Vagina (tissue), 2 donors: Measurements from ENCODE around the gene PPP1R14B. TPM values are rescaled to one million over a fixed set of nuclear protein-coding genes. Genes with fewer than 3 reads are reported as not detected.

Experiments
- DNase-seq, 2 donors: peaks; one replicate each; pipeline ENCODE4 v3.0.0-alpha.2; 2017; ENCODE audit errors: extremely low spot score in 2 of 2
- H3K27ac ChIP-seq: fragments of 200-600 bp; sonication (generic); one replicate; pipeline ENCODE4 v1.5.1; 2019
- H3K27me3 ChIP-seq: fragments of 200-600 bp; sonication (generic); one replicate; pipeline ENCODE4 v1.5.1; 2019
- H3K36me3 ChIP-seq, 2 donors: fragments of 200-600 bp; sonication (generic); one replicate each; pipeline ENCODE4 v1.5.1; 2017 to 2019
- H3K4me1 ChIP-seq: fragments of 200-600 bp; sonication (generic); one replicate; pipeline ENCODE4 v1.5.1; 2019
- H3K4me3 ChIP-seq, 2 donors: fragments of 200-600 bp; sonication (generic); 1 replicate in 1 of 2; 2 replicates in 1 of 2; pipeline ENCODE4 v1.5.1; 2016 to 2019
- H3K9me3 ChIP-seq: fragments of 200-600 bp; sonication (generic); one replicate; pipeline ENCODE4 v1.5.1; 2019
- POLR2A ChIP-seq, 2 donors: fragments of 450-650 bp; IDR thresholded peaks; one replicate each; pipeline ENCODE4 v1.6.1; 2017; ENCODE audit warnings: antibody characterized with exemption in 2 of 2, mild to moderate bottlenecking in 2 of 2, moderate library complexity in 2 of 2
- POLR2AphosphoS5 ChIP-seq, 2 donors: sonication (generic); formaldehyde crosslinking; IDR thresholded peaks; one replicate each; pipeline ENCODE4 v1.9.0; 2017; ENCODE audit warnings: antibody characterized with exemption in 2 of 2, mild to moderate bottlenecking in 2 of 2, low read depth in 1 of 2; ENCODE audit not compliant: insufficient read depth in 1 of 2
- intact Hi-C: fragments of 100-400 bp; cut with DNase I; formaldehyde crosslinking; loops from one replicate; pipeline ENCODE4 v1.15.1; 2023
- total RNA-seq: library from RNA; depleted of rRNA; stranded (reverse); fragments of >200 nt; gene quantifications from one replicate; pipeline ENCODE4 v1.2.3, GENCODE V29; 2016
- TF ChIP-seq, protein P1 (sequence below), 3 experiments: fragments of 450-650 bp in 2 of 3; fragments of 200-600 bp in 1 of 3; sonication (generic) in 1 of 3; IDR thresholded peaks; one replicate each; pipeline ENCODE4 v1.5.1; 2017 to 2019; ENCODE audit warnings: antibody characterized with exemption in 3 of 3, mild to moderate bottlenecking in 2 of 3, moderate library complexity in 2 of 3

PPP1R14B gene
- total RNA-seq, 1 donor from 2014 or later, result 85.2 TPM

DNA sequence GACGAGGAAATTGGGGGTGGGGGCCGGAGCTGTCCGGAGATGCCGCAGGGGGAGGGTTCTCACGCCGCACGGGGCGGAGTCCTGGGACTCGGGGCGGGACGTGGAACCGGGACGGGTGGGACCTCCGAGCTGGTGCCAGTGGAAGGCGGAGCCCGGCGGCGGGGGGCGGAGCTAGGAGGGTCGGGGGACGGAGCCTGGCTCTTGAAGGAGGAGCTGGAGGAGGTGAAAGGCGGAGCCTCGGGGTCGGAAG lies 5.6 kb downstream of the PPP1R14B start:
- H3K4me1 ChIP-seq, result peaks cover 61% of the 10 kb centered on the region
- no peaks in the 10 kb centered on the region for H3K9me3 ChIP-seq
- peak overlapping the region; percentile 87 to 99 for H3K4me3 ChIP-seq
- H3K27me3 ChIP-seq, result no peaks in the 10 kb centered on the region
- intact Hi-C loops, result loop anchor here (2.0 kb wide), 1 partner anchor 76 kb away; the partner anchor contains the start of gene TRMT112
- H3K36me3 ChIP-seq, result peaks cover 0 to 30% of the 10 kb centered on the region in 2 donors
- H3K27ac ChIP-seq, result peak overlapping the region; percentile 100
- DNase-seq, result peak; percentile 99 to 100
- TF ChIP-seq POLR2AphosphoS5 (IDR thresholded peaks at IDR 0.05; ENCODE audit: insufficient read depth in 1 of 2, low read depth in 1 of 2), result no peak

DNA sequence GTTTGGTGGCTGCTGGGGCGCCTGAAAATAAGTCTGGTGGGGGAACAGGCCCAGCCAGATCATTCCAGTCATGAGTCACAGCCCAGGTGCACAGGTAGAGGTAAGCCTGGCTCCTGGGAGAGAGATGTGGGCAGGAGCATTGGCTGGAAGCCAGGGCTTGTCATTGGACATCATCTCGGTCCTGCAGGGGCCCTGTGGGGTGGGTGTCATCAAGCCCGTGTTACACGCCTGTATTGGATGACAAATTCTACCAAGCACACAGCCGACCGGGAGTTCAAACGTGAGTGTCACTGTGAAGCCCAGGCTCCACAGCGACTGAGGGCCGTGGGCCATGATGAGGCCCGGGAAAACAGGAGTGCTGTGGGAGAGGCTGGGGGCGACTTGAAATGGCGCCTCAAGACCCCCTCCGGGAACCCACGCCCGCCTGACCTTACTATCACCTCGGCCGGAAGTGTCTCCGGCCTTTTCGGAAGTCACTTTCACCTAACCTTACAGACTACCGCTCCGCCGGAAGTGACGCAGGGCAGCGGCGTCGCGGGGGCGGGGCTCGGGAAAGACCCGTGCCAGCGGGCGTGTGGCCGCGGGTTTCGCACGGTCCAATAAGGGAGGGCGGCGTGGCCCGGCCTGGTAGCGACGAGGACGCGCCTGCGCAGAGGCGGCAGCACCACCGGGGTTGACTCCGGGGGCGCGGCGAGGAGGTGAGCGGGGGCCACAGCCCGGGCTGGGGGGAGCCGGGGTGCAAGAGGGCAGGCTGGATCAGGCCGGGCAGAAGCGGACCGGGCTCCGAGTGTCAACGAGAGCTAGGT lies 6.1 kb downstream of the PPP1R14B start, which contains the start of gene FKBP2:
FKBP2 (plus strand) TSS at position 661 of the 806 bp plus-strand sequence. CDS start 1,293 bp downstream, outside the sequence.
- intact Hi-C loops, result loop anchor here (2.0 kb wide), 1 partner anchor 76 kb away; the partner anchor contains the start of gene TRMT112
- H3K27me3 ChIP-seq, result no peaks in the 10 kb centered on the region
- H3K9me3 ChIP-seq, result no peaks in the 10 kb centered on the region
- DNase-seq, result peak in 1 of 2 donors; percentile 99
- peak within 1 kb of the TSS; percentile 87 to 99 for H3K4me3 ChIP-seq
- TF ChIP-seq POLR2A (IDR thresholded peaks at IDR 0.05) (peak in 1 of 2 donors; percentile 65), POLR2AphosphoS5 (IDR thresholded peaks at IDR 0.05; ENCODE audit: insufficient read depth in 1 of 2, low read depth in 1 of 2) (peak; percentile 85 to 98)
- TF ChIP-seq, protein P1, sequence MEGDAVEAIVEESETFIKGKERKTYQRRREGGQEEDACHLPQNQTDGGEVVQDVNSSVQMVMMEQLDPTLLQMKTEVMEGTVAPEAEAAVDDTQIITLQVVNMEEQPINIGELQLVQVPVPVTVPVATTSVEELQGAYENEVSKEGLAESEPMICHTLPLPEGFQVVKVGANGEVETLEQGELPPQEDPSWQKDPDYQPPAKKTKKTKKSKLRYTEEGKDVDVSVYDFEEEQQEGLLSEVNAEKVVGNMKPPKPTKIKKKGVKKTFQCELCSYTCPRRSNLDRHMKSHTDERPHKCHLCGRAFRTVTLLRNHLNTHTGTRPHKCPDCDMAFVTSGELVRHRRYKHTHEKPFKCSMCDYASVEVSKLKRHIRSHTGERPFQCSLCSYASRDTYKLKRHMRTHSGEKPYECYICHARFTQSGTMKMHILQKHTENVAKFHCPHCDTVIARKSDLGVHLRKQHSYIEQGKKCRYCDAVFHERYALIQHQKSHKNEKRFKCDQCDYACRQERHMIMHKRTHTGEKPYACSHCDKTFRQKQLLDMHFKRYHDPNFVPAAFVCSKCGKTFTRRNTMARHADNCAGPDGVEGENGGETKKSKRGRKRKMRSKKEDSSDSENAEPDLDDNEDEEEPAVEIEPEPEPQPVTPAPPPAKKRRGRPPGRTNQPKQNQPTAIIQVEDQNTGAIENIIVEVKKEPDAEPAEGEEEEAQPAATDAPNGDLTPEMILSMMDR (IDR thresholded peaks at IDR 0.05), result no peak
- peaks cover 61% of the 10 kb centered on the region for H3K4me1 ChIP-seq
- peaks cover 0 to 30% of the 10 kb centered on the region in 2 donors for H3K36me3 ChIP-seq
- peak within 1 kb of the TSS; percentile 100 for H3K27ac ChIP-seq

GRCh38 chr11:64239662-64240434 lies 6.9 kb downstream of the PPP1R14B start:
- DNase-seq, result no peak
- Histone ChIP-seq H3K9me3 (no peaks in the 10 kb centered on the region), H3K27me3 (no peaks in the 10 kb centered on the region), H3K4me3 (peak overlapping the region; percentile 87 to 99), H3K36me3 (peaks cover 0 to 30% of the 10 kb centered on the region in 2 donors), H3K27ac (peak overlapping the region; percentile 100), H3K4me1 (peaks cover 61% of the 10 kb centered on the region)
- TF ChIP-seq, protein P1 (IDR thresholded peaks at IDR 0.05), result no peak
- TF ChIP-seq POLR2A (IDR thresholded peaks at IDR 0.05), result no peak
- intact Hi-C loops, result loop anchor here (2.0 to 5.0 kb wide), 2 partner anchors 67 to 77 kb away; partner anchors contain the start of genes ESRRA and TRMT112

- DNase-seq, result no peak
- intact Hi-C loops, result loop anchor here (5.0 kb wide), 1 partner anchor 68 kb away; the partner anchor contains the start of gene ESRRA
- Histone ChIP-seq H3K27ac (peak overlapping the region; percentile 100), H3K27me3 (no peaks in the 10 kb centered on the region), H3K4me1 (peaks cover 58% of the 10 kb centered on the region), H3K4me3 (no peak overlapping the region), H3K36me3 (peaks cover 0 to 26% of the 10 kb centered on the region in 2 donors), H3K9me3 (no peaks in the 10 kb centered on the region)
- TF ChIP-seq POLR2A (IDR thresholded peaks at IDR 0.05), result no peak
- TF ChIP-seq, protein P1 (IDR thresholded peaks at IDR 0.05), result no peak
- no peak for TF ChIP-seq POLR2AphosphoS5 (IDR thresholded peaks at IDR 0.05; ENCODE audit: insufficient read depth in 1 of 2, low read depth in 1 of 2)
These were observed 7.7 kb downstream of the PPP1R14B start for GRCh38 chr11:64238999-64239398.

- DNase-seq, result no peak
- peak overlapping the region; percentile 56 for H3K27ac ChIP-seq
- H3K4me1 ChIP-seq, result peaks cover 57% of the 10 kb centered on the region
- intact Hi-C loops, result loop anchor here (5.0 kb wide), 1 partner anchor 69 kb away; the partner anchor contains the start of gene ESRRA
- H3K36me3 ChIP-seq, result peaks cover 0 to 18% of the 10 kb centered on the region in 2 donors
- no peaks in the 10 kb centered on the region for H3K9me3 ChIP-seq
- H3K4me3 ChIP-seq, result no peak overlapping the region
- no peaks in the 10 kb centered on the region for H3K27me3 ChIP-seq
- no peak for TF ChIP-seq POLR2AphosphoS5 (IDR thresholded peaks at IDR 0.05; ENCODE audit: insufficient read depth in 1 of 2, low read depth in 1 of 2)
- TF ChIP-seq, protein P1 (IDR thresholded peaks at IDR 0.05), result no peak
- no peak for TF ChIP-seq POLR2A (IDR thresholded peaks at IDR 0.05)
These were observed 8.7 kb downstream of the PPP1R14B start for GRCh38 chr11:64238076-64238475.
